ENCODE data around the gene ATP4A.

Gene ATP4A

GRCh38 chr19:35509018-35509652 lies 54.3 kb downstream of the ATP4A start:
- no peak overlapping the region for H3K9ac ChIP-seq
- no peaks in the 10 kb centered on the region for H4K20me1 ChIP-seq (ENCODE audit: insufficient read depth)
- no peak overlapping the region for H3K4me3 ChIP-seq (IDR thresholded peaks at IDR 0.05; ENCODE audit: insufficient read depth, low read depth, low read length)
- H3K27ac ChIP-seq: no peak overlapping the region
- H3K79me2 ChIP-seq (ENCODE audit: insufficient read depth, low read depth): no peaks in the 10 kb centered on the region
- peaks cover 71% of the 10 kb centered on the region for H3K27me3 ChIP-seq (ENCODE audit: insufficient read depth, low read depth)
- H3K36me3 ChIP-seq (ENCODE audit: insufficient read depth): no peaks in the 10 kb centered on the region
- no peak overlapping the region for H2AFZ ChIP-seq (ENCODE audit: low read depth)
- H3K4me1 ChIP-seq (ENCODE audit: low read depth, poor library complexity, severe bottlenecking): no peaks in the 10 kb centered on the region
- H3K4me2 ChIP-seq: no peak overlapping the region
- TF ChIP-seq, protein P1, sequence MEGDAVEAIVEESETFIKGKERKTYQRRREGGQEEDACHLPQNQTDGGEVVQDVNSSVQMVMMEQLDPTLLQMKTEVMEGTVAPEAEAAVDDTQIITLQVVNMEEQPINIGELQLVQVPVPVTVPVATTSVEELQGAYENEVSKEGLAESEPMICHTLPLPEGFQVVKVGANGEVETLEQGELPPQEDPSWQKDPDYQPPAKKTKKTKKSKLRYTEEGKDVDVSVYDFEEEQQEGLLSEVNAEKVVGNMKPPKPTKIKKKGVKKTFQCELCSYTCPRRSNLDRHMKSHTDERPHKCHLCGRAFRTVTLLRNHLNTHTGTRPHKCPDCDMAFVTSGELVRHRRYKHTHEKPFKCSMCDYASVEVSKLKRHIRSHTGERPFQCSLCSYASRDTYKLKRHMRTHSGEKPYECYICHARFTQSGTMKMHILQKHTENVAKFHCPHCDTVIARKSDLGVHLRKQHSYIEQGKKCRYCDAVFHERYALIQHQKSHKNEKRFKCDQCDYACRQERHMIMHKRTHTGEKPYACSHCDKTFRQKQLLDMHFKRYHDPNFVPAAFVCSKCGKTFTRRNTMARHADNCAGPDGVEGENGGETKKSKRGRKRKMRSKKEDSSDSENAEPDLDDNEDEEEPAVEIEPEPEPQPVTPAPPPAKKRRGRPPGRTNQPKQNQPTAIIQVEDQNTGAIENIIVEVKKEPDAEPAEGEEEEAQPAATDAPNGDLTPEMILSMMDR (conservative IDR thresholded peaks at IDR 0.05; ENCODE audit: low read depth, low read length): no peak

- H2AFZ ChIP-seq (ENCODE audit: low read depth): no peak overlapping the region
- no peaks in the 10 kb centered on the region for H4K20me1 ChIP-seq (ENCODE audit: insufficient read depth)
- peaks cover 75% of the 10 kb centered on the region for H3K27me3 ChIP-seq (ENCODE audit: insufficient read depth, low read depth)
- TF ChIP-seq, protein P1 (conservative IDR thresholded peaks at IDR 0.05; ENCODE audit: low read depth, low read length): no peak
- H3K79me2 ChIP-seq (ENCODE audit: insufficient read depth, low read depth): no peaks in the 10 kb centered on the region
- H3K4me2 ChIP-seq: no peak overlapping the region
- no peak overlapping the region for H3K27ac ChIP-seq
- H3K9ac ChIP-seq: no peak overlapping the region
- no peaks in the 10 kb centered on the region for H3K36me3 ChIP-seq (ENCODE audit: insufficient read depth)
- H3K4me1 ChIP-seq (ENCODE audit: low read depth, poor library complexity, severe bottlenecking): no peaks in the 10 kb centered on the region
- no peak overlapping the region for H3K4me3 ChIP-seq (IDR thresholded peaks at IDR 0.05; ENCODE audit: insufficient read depth, low read depth, low read length)
These were observed 55.3 kb downstream of the ATP4A start for GRCh38 chr19:35508129-35508528.

DNA sequence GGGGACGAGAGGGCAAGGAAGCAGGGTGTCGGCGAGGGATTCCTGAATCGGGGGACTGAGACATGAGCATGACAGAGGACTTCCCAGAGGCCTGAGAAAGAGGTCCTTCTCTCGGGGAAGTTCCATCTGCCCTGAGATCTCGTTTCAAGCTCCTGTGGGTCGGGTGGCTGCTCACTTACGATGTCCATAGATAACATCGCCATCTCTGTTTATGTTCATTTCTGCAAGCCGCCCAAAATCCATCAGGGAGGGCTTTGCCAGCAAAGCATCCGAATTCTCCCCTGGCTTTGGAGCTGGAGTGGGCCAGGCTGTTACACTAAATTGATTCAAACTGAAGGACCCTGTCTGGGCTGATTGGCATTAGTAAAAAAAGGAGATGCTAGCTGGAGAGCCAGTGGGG lies 55.9 kb downstream of the ATP4A start:
- Histone ChIP-seq H4K20me1 (ENCODE audit: insufficient read depth) (no peaks in the 10 kb centered on the region), H3K4me1 (ENCODE audit: low read depth, poor library complexity, severe bottlenecking) (no peaks in the 10 kb centered on the region), H3K9ac (no peak overlapping the region), H2AFZ (ENCODE audit: low read depth) (no peak overlapping the region), H3K4me2 (no peak overlapping the region), H3K27ac (no peak overlapping the region), H3K4me3 (IDR thresholded peaks at IDR 0.05; ENCODE audit: insufficient read depth, low read depth, low read length) (no peak overlapping the region), H3K27me3 (ENCODE audit: insufficient read depth, low read depth) (peaks cover 80% of the 10 kb centered on the region), H3K79me2 (ENCODE audit: insufficient read depth, low read depth) (no peaks in the 10 kb centered on the region), H3K36me3 (ENCODE audit: insufficient read depth) (no peaks in the 10 kb centered on the region)
- TF ChIP-seq, protein P1 (conservative IDR thresholded peaks at IDR 0.05; ENCODE audit: low read depth, low read length): no peak

GRCh38 chr19:35506011-35506410 lies 57.4 kb downstream of the ATP4A start:
- Histone ChIP-seq H4K20me1 (ENCODE audit: insufficient read depth) (no peaks in the 10 kb centered on the region), H3K4me1 (ENCODE audit: low read depth, poor library complexity, severe bottlenecking) (no peaks in the 10 kb centered on the region), H3K9ac (no peak overlapping the region), H3K79me2 (ENCODE audit: insufficient read depth, low read depth) (no peaks in the 10 kb centered on the region), H3K27me3 (ENCODE audit: insufficient read depth, low read depth) (peaks cover 89% of the 10 kb centered on the region), H3K36me3 (ENCODE audit: insufficient read depth) (no peaks in the 10 kb centered on the region), H3K27ac (no peak overlapping the region), H2AFZ (ENCODE audit: low read depth) (no peak overlapping the region), H3K4me3 (IDR thresholded peaks at IDR 0.05; ENCODE audit: insufficient read depth, low read depth, low read length) (no peak overlapping the region), H3K4me2 (no peak overlapping the region)
- TF ChIP-seq, protein P1 (conservative IDR thresholded peaks at IDR 0.05; ENCODE audit: low read depth, low read length): no peak
